IMR-90 (cell line): Measurements from ENCODE around the gene FRMD5. TPM values are rescaled to one million over a fixed set of nuclear protein-coding genes. Genes with fewer than 3 reads are reported as not detected.

ENCODE experiments used
- ATAC-seq: fragments of 200-7000 bp; cut with Tn5 transposase; 2 replicates; pipeline ENCODE4 v1.9.1; 2020; ENCODE audit warnings: low read depth, mild to moderate bottlenecking, moderate library complexity
- BruUV-seq: library from RNA; stranded (reverse); fragments of 400-500 nt; replicated peaks from 2 replicates; lab custom pipeline; 2021; lab: Mats Ljungman, UMichigan
- CTCF ChIA-PET: fragments of 300-600 bp; formaldehyde crosslinking; extraction: SDS; loops from one replicate; lab custom pipeline; 2021; ENCODE audit warnings: antibody characterized with exemption; lab: Yijun Ruan, JAX
- POLR2A ChIA-PET: fragments of 300-600 bp; sonication (Branson Sonifier 250); formaldehyde crosslinking; loops from one replicate; lab custom pipeline; 2022; ENCODE audit warnings: antibody characterized with exemption; ENCODE audit not compliant: unreplicated experiment; lab: Charles Lee
- DNase-seq: peaks from one replicate; pipeline ENCODE4 v3.0.0; 2013
- H2AFZ ChIP-seq: replicated peaks from 2 replicates; pipeline ENCODE3; 2013; ENCODE audit warnings: low read length, mild to moderate bottlenecking; ENCODE audit not compliant: poor library complexity
- H2AK5ac ChIP-seq: 2 replicates; pipeline ENCODE4 v1.6.1; 2013; ENCODE audit warnings: low read depth, low read length, inconsistent platforms
- H2AK9ac ChIP-seq: replicated peaks from 2 replicates; pipeline ENCODE3; 2013; ENCODE audit warnings: mild to moderate bottlenecking, low read depth, low read length, moderate library complexity; ENCODE audit not compliant: poor library complexity
- H2BK120ac ChIP-seq: 2 replicates; pipeline ENCODE4 v1.6.1; 2013; ENCODE audit warnings: low read depth, low read length, inconsistent platforms
- H2BK15ac ChIP-seq: 3 replicates; pipeline ENCODE4 v1.6.1; 2013; ENCODE audit warnings: low read depth, low read length, inconsistent platforms
- H2BK20ac ChIP-seq: 2 replicates; pipeline ENCODE4 v1.6.1; 2013; ENCODE audit warnings: low read depth, mild to moderate bottlenecking, inconsistent platforms, low read length, moderate library complexity
- H2BK5ac ChIP-seq: 2 replicates; pipeline ENCODE4 v1.6.1; 2013; ENCODE audit warnings: mild to moderate bottlenecking, low read depth, low read length, inconsistent platforms; ENCODE audit not compliant: poor library complexity, severe bottlenecking
- H3K14ac ChIP-seq: replicated peaks from 2 replicates; pipeline ENCODE4 v1.6.1; 2013; ENCODE audit warnings: low read depth, low read length, inconsistent platforms
- H3K18ac ChIP-seq: 2 replicates; pipeline ENCODE4 v1.6.1; 2013; ENCODE audit warnings: low read depth, low read length, control low read depth
- H3K23ac ChIP-seq: 2 replicates; pipeline ENCODE4 v1.6.1; 2013; ENCODE audit warnings: low read depth, low read length, inconsistent platforms
- H3K27ac ChIP-seq: 2 replicates; pipeline ENCODE4 v1.5.1; 2013; ENCODE audit warnings: mild to moderate bottlenecking, control low read depth, low read length; ENCODE audit not compliant: insufficient read depth
- H3K27me3 ChIP-seq: 2 replicates; pipeline ENCODE4 v1.6.1; 2013; ENCODE audit warnings: low read length; ENCODE audit not compliant: control insufficient read depth, insufficient read depth
- H3K36me3 ChIP-seq: 2 replicates; pipeline ENCODE4 v1.6.1; 2013; ENCODE audit warnings: low read length, mixed read lengths; ENCODE audit not compliant: control insufficient read depth, insufficient read depth
- H3K4ac ChIP-seq: 2 replicates; pipeline ENCODE4 v1.6.1; 2013; ENCODE audit warnings: low read depth, low read length, inconsistent platforms
- H3K4me1 ChIP-seq: 2 replicates; pipeline ENCODE4 v1.6.1; 2013; ENCODE audit warnings: low read length, mixed read lengths; ENCODE audit not compliant: control insufficient read depth, insufficient read depth
- H3K4me2 ChIP-seq: 2 replicates; pipeline ENCODE4 v1.6.1; 2013; ENCODE audit warnings: low read depth, mild to moderate bottlenecking, control low read depth, low read length, moderate library complexity
- H3K4me3 ChIP-seq: 2 replicates; pipeline ENCODE4 v1.5.1; 2013; ENCODE audit warnings: low read depth, mild to moderate bottlenecking, control low read depth, low read length, moderate library complexity; ENCODE audit not compliant: insufficient read depth
- H3K56ac ChIP-seq: 2 replicates; pipeline ENCODE4 v1.6.1; 2013; ENCODE audit warnings: low read length, inconsistent platforms; ENCODE audit not compliant: insufficient read depth; ENCODE audit errors: extremely low read depth
- H3K79me1 ChIP-seq, 2 experiments: 2 replicates each; pipeline ENCODE4 v1.6.1; 2013; ENCODE audit warnings: low read length in 2 of 2, inconsistent platforms in 1 of 2, low read depth in 1 of 2
- H3K9ac ChIP-seq: 2 replicates; pipeline ENCODE4 v1.6.1; 2013; ENCODE audit warnings: low read depth, low read length, control low read depth
- H3K9me1 ChIP-seq: 2 replicates; pipeline ENCODE4 v1.6.1; 2013; ENCODE audit warnings: low read length, inconsistent platforms; ENCODE audit not compliant: insufficient read depth
- H3K9me3 ChIP-seq: 2 replicates; pipeline ENCODE4 v1.6.1; 2013; ENCODE audit warnings: low read length; ENCODE audit not compliant: control insufficient read depth, insufficient read depth
- H4K20me1 ChIP-seq: 2 replicates; pipeline ENCODE4 v1.6.1; 2013; ENCODE audit warnings: low read length, inconsistent platforms; ENCODE audit not compliant: insufficient read depth
- H4K5ac ChIP-seq: 2 replicates; pipeline ENCODE4 v1.6.1; 2013; ENCODE audit warnings: mild to moderate bottlenecking, low read depth, low read length, control low read depth
- H4K8ac ChIP-seq, 2 experiments: 2 replicates each; pipeline ENCODE4 v1.6.1; 2013; ENCODE audit warnings: low read depth in 2 of 2, low read length in 2 of 2, control low read depth in 1 of 2, inconsistent platforms in 1 of 2
- H4K91ac ChIP-seq: 2 replicates; pipeline ENCODE4 v1.6.1; 2013; ENCODE audit warnings: low read depth, low read length, inconsistent platforms; ENCODE audit not compliant: insufficient read depth
- BHLHE40 ChIP-seq: fragments of 150-350 bp; IDR thresholded peaks from 2 replicates; pipeline ENCODE4 v1.6.1; 2016; ENCODE audit warnings: mild to moderate bottlenecking, low read depth, low read length
- CEBPB ChIP-seq: IDR thresholded peaks from 2 replicates; pipeline ENCODE4 v1.6.1; 2012; ENCODE audit warnings: low read depth, low read length, improper control_type of control experiment
- CHD1 ChIP-seq: IDR thresholded peaks from 2 replicates; pipeline ENCODE4 v1.6.1; 2012; ENCODE audit warnings: low read depth, low read length, improper control_type of control experiment
- CTCF ChIP-seq: conservative IDR thresholded peaks from 2 replicates; pipeline ENCODE4 v1.5.1; 2012; ENCODE audit warnings: mild to moderate bottlenecking, low read depth, low read length, improper control_type of control experiment
- FOS ChIP-seq: fragments of 150-350 bp; IDR thresholded peaks from 2 replicates; pipeline ENCODE4 v1.6.1; 2016; ENCODE audit warnings: low read depth, low read length
- MAFK ChIP-seq: IDR thresholded peaks from 2 replicates; pipeline ENCODE4 v1.6.1; 2012; ENCODE audit warnings: low read depth, low read length, improper control_type of control experiment
- MAZ ChIP-seq: IDR thresholded peaks from 2 replicates; pipeline ENCODE4 v1.6.1; 2012; ENCODE audit warnings: low read depth, mild to moderate bottlenecking, low read length, improper control_type of control experiment, moderate library complexity, borderline replicate concordance
- MXI1 ChIP-seq: IDR thresholded peaks from 2 replicates; pipeline ENCODE4 v1.6.1; 2012; ENCODE audit warnings: low read depth, mild to moderate bottlenecking, low read length, moderate library complexity, borderline replicate concordance
- NFE2L2 ChIP-seq: fragments of 150-350 bp; IDR thresholded peaks from 2 replicates; pipeline ENCODE4 v1.6.1; 2016; ENCODE audit warnings: low read depth, mild to moderate bottlenecking, low read length
- POLR2A ChIP-seq: IDR thresholded peaks from 2 replicates; pipeline ENCODE4 v1.6.1; 2012; ENCODE audit warnings: mild to moderate bottlenecking, low read depth, low read length
- RAD21 ChIP-seq: IDR thresholded peaks from 2 replicates; pipeline ENCODE4 v1.6.1; 2012; ENCODE audit warnings: low read length, improper control_type of control experiment
- RCOR1 ChIP-seq: IDR thresholded peaks from 2 replicates; pipeline ENCODE4 v1.6.1; 2012; ENCODE audit warnings: mild to moderate bottlenecking, low read length, improper control_type of control experiment; ENCODE audit not compliant: insufficient replicate concordance
- RFX5 ChIP-seq: IDR thresholded peaks from 2 replicates; pipeline ENCODE4 v1.8.0; 2012; ENCODE audit warnings: low read depth, mild to moderate bottlenecking, low read length, moderate library complexity
- SMC3 ChIP-seq: fragments of 150-350 bp; IDR thresholded peaks from 2 replicates; pipeline ENCODE4 v1.6.1; 2016; ENCODE audit warnings: low read depth, mild to moderate bottlenecking, antibody characterized with exemption, low read length, moderate library complexity
- USF2 ChIP-seq: fragments of 150-350 bp; IDR thresholded peaks from 2 replicates; pipeline ENCODE4 v1.6.1; 2017; ENCODE audit warnings: mild to moderate bottlenecking, antibody characterized with exemption, low read length, low read depth
- dilution Hi-C: fragments of 300-500 bp; cut with HindIII; formaldehyde crosslinking; loops from one replicate; pipeline ENCODE4 v1.14.3; 2018; ENCODE audit warnings: low sequenced_read_pairs; ENCODE audit not compliant: unreplicated experiment
- in situ Hi-C: fragments of 300-500 bp; cut with MboI; formaldehyde crosslinking; loops from 3 replicates; pipeline ENCODE4 v1.14.3; 2019; ENCODE audit warnings: low sequenced_read_pairs, inconsistent platforms, mixed read lengths
- intact Hi-C: fragments of 100-400 bp; cut with micrococcal nuclease; formaldehyde crosslinking; loops from 2 replicates; pipeline ENCODE4 v1.10.0; 2022
- polyA plus RNA-seq, 3 experiments: library from polyadenylated mRNA; depleted of rRNA; stranded (reverse); fragments of >200 nt; gene quantifications; 2 replicates each; pipeline ENCODE4 v1.2.3, GENCODE V29; 2012; ENCODE audit warnings: low replicate concordance in 1 of 3
- total RNA-seq: library from RNA; depleted of rRNA; stranded (reverse); fragments of >200 nt; gene quantifications from 2 replicates; pipeline ENCODE4 v1.2.3, GENCODE V29; 2012
- TF ChIP-seq, protein P1 (sequence below): fragments of 150-350 bp; IDR thresholded peaks from 2 replicates; pipeline ENCODE4 v1.6.1; 2016; ENCODE audit warnings: low read depth, mild to moderate bottlenecking, low read length, moderate library complexity, borderline replicate concordance

The FRMD5 gene
- total and polyA plus RNA-seq, 2 of the 4 experiments (the other 2 are of a cell fraction), result 4.1 to 5.4 TPM

DNA sequence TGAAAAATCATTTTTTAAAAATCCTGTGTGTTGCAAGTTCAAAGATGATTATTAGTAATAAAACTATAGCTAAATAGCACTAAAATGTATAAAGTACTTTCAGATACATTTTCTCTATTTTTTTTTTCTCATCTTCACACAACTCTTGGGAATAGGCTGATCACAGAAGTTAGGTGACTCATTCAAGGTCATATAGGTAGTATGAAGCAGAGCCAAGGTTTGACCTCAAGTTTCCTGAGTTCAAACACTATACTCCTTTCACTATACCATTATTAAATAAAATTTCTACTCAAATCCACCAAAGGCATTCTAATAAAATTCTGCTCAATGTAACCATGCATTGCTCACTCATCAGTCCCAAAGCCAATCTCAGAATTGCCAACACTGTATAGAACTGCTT is 21.3 kb downstream of the FRMD5 start:
- H2AFZ ChIP-seq, result no peak overlapping the region
- no peaks in the 10 kb centered on the region for H3K9me3 ChIP-seq
- no peak overlapping the region for H3K56ac ChIP-seq
- H3K23ac ChIP-seq, result no peak overlapping the region
- H3K18ac ChIP-seq, result no peak overlapping the region
- no peak for TF ChIP-seq NFE2L2
- TF ChIP-seq MXI1, result no peak
- no peak for TF ChIP-seq CEBPB
- TF ChIP-seq FOS, result no peak
- no peak for TF ChIP-seq BHLHE40
- TF ChIP-seq USF2, result no peak
- TF ChIP-seq, protein P1, sequence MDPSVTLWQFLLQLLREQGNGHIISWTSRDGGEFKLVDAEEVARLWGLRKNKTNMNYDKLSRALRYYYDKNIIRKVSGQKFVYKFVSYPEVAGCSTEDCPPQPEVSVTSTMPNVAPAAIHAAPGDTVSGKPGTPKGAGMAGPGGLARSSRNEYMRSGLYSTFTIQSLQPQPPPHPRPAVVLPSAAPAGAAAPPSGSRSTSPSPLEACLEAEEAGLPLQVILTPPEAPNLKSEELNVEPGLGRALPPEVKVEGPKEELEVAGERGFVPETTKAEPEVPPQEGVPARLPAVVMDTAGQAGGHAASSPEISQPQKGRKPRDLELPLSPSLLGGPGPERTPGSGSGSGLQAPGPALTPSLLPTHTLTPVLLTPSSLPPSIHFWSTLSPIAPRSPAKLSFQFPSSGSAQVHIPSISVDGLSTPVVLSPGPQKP, result no peak
- TF ChIP-seq RAD21, result no peak
- no peak for TF ChIP-seq CTCF
- no peak for TF ChIP-seq MAFK
- no peak for TF ChIP-seq RCOR1
- no peak for TF ChIP-seq POLR2A
- TF ChIP-seq MAZ, result no peak
- no peak for TF ChIP-seq RFX5
- TF ChIP-seq SMC3, result no peak
- no peak for TF ChIP-seq CHD1
- H3K4me1 ChIP-seq, result no peaks in the 10 kb centered on the region
- no peak overlapping the region for H3K4me3 ChIP-seq
- no peaks in the 10 kb centered on the region for H3K36me3 ChIP-seq
- no peak for DNase-seq
- H2BK15ac ChIP-seq, result no peak overlapping the region
- no peak overlapping the region for H2AK9ac ChIP-seq
- no peaks in the 10 kb centered on the region for H3K27me3 ChIP-seq
- intact Hi-C loops (no loop called here), in situ Hi-C loops (no loop called here), dilution Hi-C loops (no loop called here)
- no peak for ATAC-seq
- H3K14ac ChIP-seq, result no peak overlapping the region
- H3K4me2 ChIP-seq, result no peak overlapping the region
- CTCF ChIA-PET, result interaction anchor here (0.6 kb wide), 2 partner anchors 61 to 151 kb away, joined by 3 read pairs; no protein-coding TSS in a partner anchor
- no peak overlapping the region for H4K5ac ChIP-seq
- H4K20me1 ChIP-seq, result no peaks in the 10 kb centered on the region; the same call in 1 of the 2 replicates
- no peak overlapping the region for H2BK5ac ChIP-seq
- no peaks in the 10 kb centered on the region; the same call in 1 of the 2 replicates for H3K9me1 ChIP-seq
- H3K27ac ChIP-seq, result no peak overlapping the region
- no peak overlapping the region for H2BK120ac ChIP-seq
- peaks cover 0 to 7% of the 10 kb centered on the region in 2 experiments; a peak in 3 of 4 replicates for H3K79me1 ChIP-seq
- no peak overlapping the region for H2BK20ac ChIP-seq
- H3K4ac ChIP-seq, result no peak overlapping the region
- H4K91ac ChIP-seq, result no peak overlapping the region
- no peak overlapping the region for H2AK5ac ChIP-seq
- H4K8ac ChIP-seq, result no peak overlapping the region
- BruUV-seq, result no TSS peak
- POLR2A ChIA-PET, result interaction anchor here (0.5 kb wide), 1 partner anchor 22 kb away, joined by 4 read pairs; the partner anchor contains the start of gene FRMD5
- H3K9ac ChIP-seq, result no peak overlapping the region
